K562 (cell line): ENCODE measurements around the gene POLRMT. TPM values are rescaled to one million over a fixed set of nuclear protein-coding genes. Genes with fewer than 3 reads are reported as not detected.
A peak's percentile ranks its signal among the peaks of the same experiment; 100 is the strongest.

Experiments used
- ATAC-seq: fragments of 200-7000 bp; cut with Tn5 transposase; 3 replicates; pipeline ENCODE4 v1.9.1; 2020; ENCODE audit warnings: moderate library complexity
- BruUV-seq: library from RNA; stranded (reverse); fragments of 400-500 nt; replicated peaks from 2 replicates; lab custom pipeline; 2021; lab: Mats Ljungman, UMichigan
- CTCF ChIA-PET: fragments of 300-600 bp; formaldehyde crosslinking; extraction: SDS; loops from one replicate; lab custom pipeline; 2021; ENCODE audit warnings: low intra/inter-chr PET ratio; lab: Yijun Ruan, JAX
- POLR2A ChIA-PET: fragments of 300-600, 350-650 bp; sonication (Branson Sonifier 250); formaldehyde crosslinking; extraction: SDS; loops from one replicate; lab custom pipeline; 2021; ENCODE audit warnings: antibody characterized with exemption, inconsistent platforms; lab: Yijun Ruan, JAX
- DNase-seq, 4 experiments: peaks; one replicate each; pipeline versions ENCODE4 v3.0.0 to v3.0.0-alpha.2; 2011 to 2018; ENCODE audit warnings: low spot score in 3 of 4, mixed read lengths in 3 of 4; ENCODE audit errors: extremely low read depth in 1 of 4
- FAIRE-seq: peaks from 2 replicates; lab custom pipeline; 2011; peaks lifted over from hg19 to GRCh38; lab: Jason Lieb, UNC
- H2AFZ ChIP-seq: 2 replicates; pipeline ENCODE4 v1.6.0; 2011; ENCODE audit warnings: low read depth, low read length, control low read depth, inconsistent platforms
- H3K27ac ChIP-seq: fragments of 200-600 bp; 3 replicates; pipeline ENCODE4 v1.8.0; 2011; ENCODE audit warnings: low read depth, mild to moderate bottlenecking, control low read depth, inconsistent platforms, low read length, moderate library complexity, mixed read lengths; ENCODE audit errors: extremely low read depth
- H3K27me3 ChIP-seq, 2 experiments: fragments of 300-600 bp in 1 of 2; 2 replicates in 1 of 2; 3 replicates in 1 of 2; pipeline versions ENCODE4 v1.6.0 to v1.8.0; 2011; ENCODE audit warnings: inconsistent platforms in 2 of 2, low read length in 2 of 2, mild to moderate bottlenecking in 1 of 2, mixed read lengths in 1 of 2, moderate library complexity in 1 of 2; ENCODE audit not compliant: control insufficient read depth in 2 of 2, insufficient read depth in 2 of 2
- H3K36me3 ChIP-seq: fragments of 300-600 bp; 3 replicates; pipeline ENCODE4 v1.8.0; 2011; ENCODE audit warnings: mild to moderate bottlenecking, low read length, inconsistent platforms; ENCODE audit not compliant: control insufficient read depth, insufficient read depth
- H3K4me1 ChIP-seq, 2 experiments: fragments of 200-600 bp in 1 of 2; replicated peaks in 1 of 2; 2 replicates in 1 of 2; 3 replicates in 1 of 2; pipeline versions ENCODE4 v1.5.1 to v1.8.0; 2011; ENCODE audit warnings: inconsistent platforms in 2 of 2, low read length in 2 of 2, mild to moderate bottlenecking in 1 of 2, mixed read lengths in 1 of 2, moderate library complexity in 1 of 2; ENCODE audit not compliant: control insufficient read depth in 2 of 2, insufficient read depth in 2 of 2
- H3K4me2 ChIP-seq: 2 replicates; pipeline ENCODE4 v1.6.1; 2011; ENCODE audit warnings: low read length, control low read depth, inconsistent platforms, mixed read lengths; ENCODE audit not compliant: insufficient read depth
- H3K4me3 ChIP-seq: fragments of 200-600 bp; sonication (generic), shearing (Covaris generic); 2 replicates; pipeline ENCODE4 v1.5.1; 2016; ENCODE audit warnings: control low read depth, inconsistent platforms
- H3K79me2 ChIP-seq: fragments of 200-600 bp; 3 replicates; pipeline ENCODE4 v1.8.0; 2011; ENCODE audit warnings: low read length, inconsistent platforms; ENCODE audit not compliant: control insufficient read depth, insufficient read depth
- H3K9ac ChIP-seq, 2 experiments: 2 replicates each; pipeline versions ENCODE4 v1.6.0 to v1.6.1; 2011; ENCODE audit warnings: low read depth in 2 of 2, low read length in 2 of 2, control low read depth in 1 of 2, inconsistent platforms in 1 of 2, mild to moderate bottlenecking in 1 of 2, mixed read lengths in 1 of 2; ENCODE audit not compliant: insufficient read depth in 1 of 2
- H3K9me1 ChIP-seq: one replicate; pipeline ENCODE4 v1.6.0; 2011; ENCODE audit warnings: inconsistent platforms, mild to moderate bottlenecking, low read length, moderate library complexity; ENCODE audit not compliant: control insufficient read depth, insufficient read depth
- H3K9me3 ChIP-seq: replicated peaks from 2 replicates; pipeline ENCODE4 v1.5.1; 2011; ENCODE audit warnings: low read depth, low read length, inconsistent platforms; ENCODE audit not compliant: control insufficient read depth, insufficient read depth
- H4K20me1 ChIP-seq: replicated peaks from 2 replicates; pipeline ENCODE4 v1.6.1; 2011; ENCODE audit warnings: low read length, inconsistent platforms, mixed read lengths; ENCODE audit not compliant: control insufficient read depth, insufficient read depth
- BDP1 ChIP-seq: IDR thresholded peaks from 3 replicates; pipeline ENCODE4 v1.6.1; 2011; ENCODE audit not compliant: insufficient read length, insufficient read depth
- GTF2F1 ChIP-seq: IDR thresholded peaks from 2 replicates; pipeline ENCODE4 v1.6.1; 2011; ENCODE audit warnings: low read depth, low read length, improper control_type of control experiment
- POLR2AphosphoS5 ChIP-seq: IDR thresholded peaks from 2 replicates; pipeline ENCODE4 v1.6.1; 2011; ENCODE audit warnings: mild to moderate bottlenecking, low read depth, low read length, moderate library complexity; ENCODE audit not compliant: control insufficient read depth, insufficient read depth
- POLR2G ChIP-seq: fragments of 200-400 bp; formaldehyde crosslinking; IDR thresholded peaks from 2 replicates; pipeline ENCODE4 v1.6.1; 2017; ENCODE audit warnings: low read depth, mild to moderate bottlenecking, antibody characterized with exemption, low read length, moderate library complexity
- WGBS: fragments of 100-300 bp; shearing (Covaris generic); methylation state at CpG from one replicate; pipeline ENCODE4 v1.1.6; 2016; ENCODE audit warnings: low coverage, mixed read lengths; ENCODE audit not compliant: insufficient coverage; ENCODE audit errors: missing lambda C conversion rate; 5-methylcytosine and 5-hydroxymethylcytosine counted together
- in situ Hi-C: fragments of 300-500 bp; cut with MboI; formaldehyde crosslinking; loops from 4 replicates; pipeline ENCODE4 v1.15.0; 2018; ENCODE audit warnings: inconsistent platforms, mixed read lengths
- intact Hi-C: fragments of 100-400 bp; cut with micrococcal nuclease; formaldehyde crosslinking; loops from 2 replicates; pipeline ENCODE4 v1.14.2; 2022
- polyA plus RNA-seq, 8 experiments: library from polyadenylated mRNA; depleted of rRNA in 4 of 8; stranded (reverse) in 5 of 8; unstranded in 3 of 8; fragments of >200 nt; fragmentation: Nextera tagmentation in 2 of 8; fragmentation: Illumina TruSeq in 1 of 8; extraction: Ambion mirVana in 2 of 8; extraction: Trizol in 1 of 8; gene quantifications; 2 replicates each; pipeline versions ENCODE4 v1.2.1 to v1.2.3, GENCODE V29; 2011 to 2014; ENCODE audit warnings: inconsistent platforms in 1 of 8, missing spikeins in 1 of 8
- total RNA-seq, 7 experiments: library from RNA; depleted of rRNA in 6 of 7; stranded (reverse); fragments of >200 nt in 6 of 7; fragmentation: Illumina TruSeq in 2 of 7; extraction: Trizol in 2 of 7; gene quantifications; 2 replicates each; pipeline versions ENCODE4 v1.2.1 to v1.2.3, GENCODE V29; 2011 to 2021; ENCODE audit warnings: low replicate concordance in 1 of 7

POLRMT gene
- total and polyA plus RNA-seq, 9 of the 15 experiments (the other 6 are each of a cell fraction or from before 2014, with no cell fraction given), result 30.3 to 144 (median 68.0) TPM

DNA sequence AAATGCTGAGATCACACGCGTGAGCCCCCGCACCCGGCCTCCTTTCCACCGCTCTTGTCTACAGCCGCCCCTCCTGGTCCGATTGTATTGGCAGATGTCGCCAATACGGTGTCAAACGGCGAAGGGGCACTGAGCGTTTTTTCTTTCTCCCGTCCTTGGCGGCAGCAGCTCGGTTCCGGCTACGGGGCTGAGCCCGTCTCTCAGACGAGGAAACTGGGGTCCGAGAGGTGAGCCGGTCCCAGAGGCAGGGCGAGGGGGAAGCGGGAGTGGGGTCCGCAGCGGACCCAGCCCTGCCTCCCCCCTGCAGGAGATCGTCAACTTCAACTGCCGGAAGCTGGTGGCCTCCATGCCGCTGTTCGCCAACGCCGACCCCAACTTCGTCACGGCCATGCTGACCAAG is 20.4 kb downstream of the POLRMT start:
- no peaks in the 10 kb centered on the region for H3K79me2 ChIP-seq
- no peak overlapping the region for H3K4me2 ChIP-seq
- H4K20me1 ChIP-seq, result no peaks in the 10 kb centered on the region
- DNase-seq (no peak), ATAC-seq (no peak), FAIRE-seq (no peak)
- no peaks in the 10 kb centered on the region for H3K9me1 ChIP-seq
- intact Hi-C loops, result no loop called here
- H3K27ac ChIP-seq, result no peak overlapping the region
- no peak overlapping the region for H3K4me3 ChIP-seq
- H3K9ac ChIP-seq, result no peak overlapping the region
- H3K36me3 ChIP-seq, result peaks cover 38% of the 10 kb centered on the region; the same call in 2 of the 3 replicates
- H3K4me1 ChIP-seq, result peaks cover 17 to 51% of the 10 kb centered on the region in 2 experiments
- WGBS, result 93% methylated on average over 21 of the region's 33 CpGs
- H3K27me3 ChIP-seq, result no peaks in the 10 kb centered on the region
- TF ChIP-seq GTF2F1, result no peak
- TF ChIP-seq POLR2G, result peak; percentile 26; the same call in 1 of the 2 replicates
- TF ChIP-seq BDP1, result no peak
- H2AFZ ChIP-seq, result no peak overlapping the region
- ChIA-PET CTCF (no interaction called here), POLR2A (interaction anchor here (0.6 to 1.1 kb wide), 2 partner anchors 19 to 80 kb away, joined by 3 read pairs; no protein-coding TSS in a partner anchor)
- H3K9me3 ChIP-seq, result no peaks in the 10 kb centered on the region
- in situ Hi-C loops, result no loop called here
- no TSS peak for BruUV-seq

DNA sequence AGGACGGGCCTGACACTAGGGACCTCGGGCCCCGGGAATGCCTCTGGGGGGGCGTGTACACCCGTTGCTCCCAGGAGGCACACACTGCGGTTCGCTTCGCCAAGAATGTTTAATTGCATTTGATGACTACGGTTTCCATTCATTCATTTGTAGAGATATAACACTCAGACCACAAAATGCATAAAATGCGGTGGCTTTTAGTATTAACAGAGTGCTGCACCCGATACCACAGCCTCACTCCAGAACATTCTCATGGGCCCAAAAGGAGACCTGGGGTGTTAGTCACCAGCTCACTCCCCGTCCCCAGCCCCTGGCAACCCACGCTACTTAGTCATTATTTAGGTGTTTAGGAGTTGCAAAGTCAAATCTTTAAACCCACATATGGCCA is 21.9 kb downstream of the POLRMT start:
- peaks cover 17 to 60% of the 10 kb centered on the region in 2 experiments for H3K4me1 ChIP-seq
- H3K4me2 ChIP-seq, result peak overlapping the region; percentile 74
- ATAC-seq (no peak), DNase-seq (no peak), FAIRE-seq (peak; percentile 66)
- no peaks in the 10 kb centered on the region for H3K9me1 ChIP-seq
- no TSS peak for BruUV-seq
- intact Hi-C loops (no loop called here), in situ Hi-C loops (no loop called here)
- no peak for TF ChIP-seq POLR2AphosphoS5
- no peaks in the 10 kb centered on the region for H3K27me3 ChIP-seq
- H3K27ac ChIP-seq, result peak overlapping the region; percentile 76
- WGBS, result 76% methylated on average over 13 of the region's 13 CpGs
- ChIA-PET CTCF (no interaction called here), POLR2A (no interaction called here)
- no peaks in the 10 kb centered on the region for H3K79me2 ChIP-seq
- H2AFZ ChIP-seq, result peak overlapping the region; percentile 91; the same call in 1 of the 2 replicates
- H3K9me3 ChIP-seq, result no peaks in the 10 kb centered on the region; the same call in 1 of the 2 replicates
- H3K9ac ChIP-seq, result peak overlapping the region; percentile 63 to 91; a peak in 3 of 4 replicates
- no peaks in the 10 kb centered on the region for H4K20me1 ChIP-seq
- no peak overlapping the region for H3K4me3 ChIP-seq
- peaks cover 28% of the 10 kb centered on the region; the same call in 2 of the 3 replicates for H3K36me3 ChIP-seq
